HEK293T (cell line): Measurements from ENCODE around the gene KLRK1.
"Not testable (repeated sequence)": the region's sequence is repeated elsewhere in the genome, so short reads cannot be mapped to it uniquely, and the experiment has no call there.

Experiments used
- CTCF ChIA-PET: fragments of 350-600 bp; formaldehyde crosslinking; extraction: SDS; loops from one replicate; lab custom pipeline; 2021; ENCODE audit warnings: antibody characterized with exemption, inconsistent platforms; lab: Yijun Ruan, JAX
- POLR2A ChIA-PET: fragments of 350-600 bp; formaldehyde crosslinking; extraction: SDS; loops from one replicate; lab custom pipeline; 2020; ENCODE audit warnings: antibody characterized with exemption, inconsistent platforms; lab: Yijun Ruan, JAX
- DNase-seq: peaks from one replicate; pipeline ENCODE4 v3.0.0; 2012; ENCODE audit warnings: mixed read lengths; ENCODE audit errors: extremely low spot score
- ARNT ChIP-seq: fragments of 450-650 bp; IDR thresholded peaks from 2 replicates; pipeline ENCODE4 v1.6.1; 2017; ENCODE audit warnings: mild to moderate bottlenecking
- BHLHE40 ChIP-seq: fragments of 450-650 bp; IDR thresholded peaks from 2 replicates; pipeline ENCODE4 v1.6.1; 2016; ENCODE audit warnings: mild to moderate bottlenecking, moderate library complexity, borderline replicate concordance
- CTBP1 ChIP-seq: fragments of 450-650 bp; IDR thresholded peaks from 2 replicates; pipeline ENCODE4 v1.6.1; 2016; ENCODE audit warnings: borderline replicate concordance
- ELF4 ChIP-seq: fragments of 450-650 bp; IDR thresholded peaks from 2 replicates; pipeline ENCODE4 v1.6.1; 2017; ENCODE audit warnings: antibody characterized with exemption
- FOXA1 ChIP-seq: fragments of 450-650 bp; IDR thresholded peaks from 2 replicates; pipeline ENCODE4 v1.6.1; 2016; ENCODE audit warnings: mild to moderate bottlenecking
- FOXK2 ChIP-seq: fragments of 450-650 bp; IDR thresholded peaks from 2 replicates; pipeline ENCODE4 v1.6.1; 2016; ENCODE audit warnings: mild to moderate bottlenecking
- FOXM1 ChIP-seq: fragments of 450-650 bp; IDR thresholded peaks from 2 replicates; pipeline ENCODE4 v1.6.1; 2017; ENCODE audit warnings: mild to moderate bottlenecking, borderline replicate concordance
- HDGF ChIP-seq: fragments of 450-650 bp; IDR thresholded peaks from 2 replicates; pipeline ENCODE4 v1.6.1; 2017; ENCODE audit warnings: antibody characterized with exemption, borderline replicate concordance
- L3MBTL2 ChIP-seq: fragments of 450-650 bp; conservative IDR thresholded peaks from 2 replicates; pipeline ENCODE4 v1.6.1; 2016; ENCODE audit warnings: mild to moderate bottlenecking
- LEF1 ChIP-seq: fragments of 450-650 bp; IDR thresholded peaks from 2 replicates; pipeline ENCODE4 v1.6.1; 2017; ENCODE audit warnings: mild to moderate bottlenecking, borderline replicate concordance
- NFRKB ChIP-seq: fragments of 450-650 bp; IDR thresholded peaks from 2 replicates; pipeline ENCODE4 v1.6.1; 2016; ENCODE audit warnings: mild to moderate bottlenecking, moderate library complexity
- PKNOX1 ChIP-seq: fragments of 450-650 bp; IDR thresholded peaks from 2 replicates; pipeline ENCODE4 v1.6.1; 2016
- SP1 ChIP-seq: fragments of 450-650 bp; IDR thresholded peaks from 2 replicates; pipeline ENCODE4 v1.6.1; 2017
- SUZ12 ChIP-seq: fragments of 450-650 bp; IDR thresholded peaks from 2 replicates; pipeline ENCODE4 v1.6.1; 2016; ENCODE audit warnings: mild to moderate bottlenecking
- TARDBP ChIP-seq: fragments of 450-650 bp; IDR thresholded peaks from 2 replicates; pipeline ENCODE4 v1.6.1; 2016
- ZNF384 ChIP-seq: fragments of 450-650 bp; IDR thresholded peaks from 2 replicates; pipeline ENCODE4 v1.6.1; 2016

KLRK1 gene

DNA sequence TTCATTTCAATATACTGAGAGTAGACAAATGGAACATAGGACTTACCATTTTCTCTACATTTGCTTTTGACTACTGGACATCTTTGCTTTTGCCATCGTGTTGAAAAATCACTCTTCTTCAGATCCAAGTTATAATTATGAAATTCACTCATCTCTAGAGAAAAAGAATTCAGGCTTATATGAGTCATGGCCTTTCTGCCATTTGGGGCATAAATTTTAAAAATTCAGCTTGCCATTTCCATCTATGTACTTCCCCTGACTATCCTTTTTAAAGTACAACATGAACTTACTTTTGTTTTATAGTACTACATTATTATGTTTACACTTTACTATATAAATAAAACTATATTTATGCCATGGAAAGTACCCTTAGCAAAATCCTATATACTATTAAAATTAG, 3.0 kb downstream of the KLRK1 start:
- ChIA-PET CTCF (no interaction called here), POLR2A (interaction anchor here (3.0 kb wide), 1 partner anchor 22 kb away, joined by 11 read pairs; no protein-coding TSS in a partner anchor)
- no peak for TF ChIP-seq FOXM1
- no peak for TF ChIP-seq CTBP1
- no peak for TF ChIP-seq ELF4
- TF ChIP-seq ZNF384: no peak
- TF ChIP-seq PKNOX1: no peak
- TF ChIP-seq L3MBTL2: no peak
- TF ChIP-seq NFRKB: no peak
- no peak for TF ChIP-seq SP1
- no peak for TF ChIP-seq LEF1
- no peak for DNase-seq

GRCh38 chr12:10385166-10385613, 4.7 kb downstream of the KLRK1 start:
- CTCF ChIA-PET: interaction anchor here (0.6 kb wide), 1 partner anchor 53 kb away, joined by 3 read pairs; no protein-coding TSS in a partner anchor
- POLR2A ChIA-PET: interaction anchor here (3.0 kb wide), 1 partner anchor 20 kb away, joined by 11 read pairs; no protein-coding TSS in a partner anchor
- no peak for TF ChIP-seq LEF1
- no peak for TF ChIP-seq FOXM1
- TF ChIP-seq FOXK2: no peak
- TF ChIP-seq PKNOX1: no peak
- TF ChIP-seq ELF4: no peak
- no peak for TF ChIP-seq SUZ12
- no peak for TF ChIP-seq L3MBTL2
- TF ChIP-seq TARDBP: no peak
- no peak for TF ChIP-seq SP1
- TF ChIP-seq CTBP1: no peak
- no peak for TF ChIP-seq ZNF384
- TF ChIP-seq HDGF: no peak
- TF ChIP-seq FOXA1: no peak
- TF ChIP-seq ARNT: no peak
- no peak for TF ChIP-seq BHLHE40
- no peak for DNase-seq

DNA sequence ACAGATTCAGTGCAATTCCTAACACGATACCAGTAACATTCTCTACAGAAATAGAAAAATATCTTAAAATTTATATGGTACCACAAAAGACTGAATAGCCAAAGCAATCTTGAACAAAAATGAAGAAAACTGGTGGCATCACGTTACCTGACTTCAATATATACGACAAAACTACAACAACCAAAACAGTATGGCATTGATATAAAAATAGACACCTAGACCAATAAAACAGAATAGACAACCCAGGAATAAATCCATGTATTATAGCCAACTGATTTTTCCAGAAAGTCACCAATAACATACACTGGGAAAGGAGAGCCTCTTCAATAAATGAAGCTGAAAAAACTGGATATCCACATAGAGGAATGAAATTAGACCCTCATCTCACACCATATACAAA, 5.7 kb downstream of the KLRK1 start:
- POLR2A ChIA-PET: interaction anchor here (3.0 kb wide), 1 partner anchor 19 kb away, joined by 11 read pairs; no protein-coding TSS in a partner anchor
- CTCF ChIA-PET: no interaction called here
- no peak for TF ChIP-seq BHLHE40
- TF ChIP-seq SP1: no peak
- no peak for TF ChIP-seq ARNT
- DNase-seq: no peak

DNA sequence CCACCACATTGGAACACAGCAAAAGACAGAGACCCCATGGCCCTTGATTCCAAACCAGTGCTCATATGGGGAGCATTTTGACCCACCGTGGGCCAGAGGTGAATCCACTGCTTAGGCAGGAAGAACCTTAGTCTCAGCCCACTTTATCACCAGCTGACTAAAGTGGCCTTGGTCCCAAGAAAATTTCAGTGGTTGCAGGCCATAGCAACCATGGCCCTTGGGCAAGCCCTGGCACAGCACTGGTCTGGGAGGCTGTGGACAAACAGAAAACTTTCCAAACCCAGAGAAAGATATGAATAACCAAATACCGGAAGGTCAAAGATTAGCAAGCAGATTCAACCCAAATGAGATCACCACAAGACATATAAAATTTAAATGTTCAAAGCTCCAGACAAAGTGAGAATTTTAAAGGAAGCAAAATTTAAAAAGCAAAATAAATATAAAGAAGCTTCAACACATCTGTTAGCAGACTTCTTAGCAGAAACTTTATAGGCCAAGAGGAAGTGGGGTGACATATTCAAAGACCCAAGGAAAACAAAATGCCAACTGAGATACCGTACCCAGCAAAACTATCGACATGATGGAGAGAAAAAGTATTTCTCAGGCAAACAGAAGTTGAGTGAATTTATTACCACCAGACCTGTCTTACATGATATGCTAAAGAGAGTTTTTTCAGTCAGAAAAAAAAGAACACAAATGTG, 7.8 kb downstream of the KLRK1 start:
- POLR2A ChIA-PET: no interaction called here
- TF ChIP-seq NFRKB (no peak), HDGF (no peak), FOXA1 (no peak), L3MBTL2 (no peak), LEF1 (no peak), TARDBP (no peak), FOXM1 (no peak), CTBP1 (no peak)
- DNase-seq: no peak
- CTCF ChIA-PET: no interaction called here

DNA sequence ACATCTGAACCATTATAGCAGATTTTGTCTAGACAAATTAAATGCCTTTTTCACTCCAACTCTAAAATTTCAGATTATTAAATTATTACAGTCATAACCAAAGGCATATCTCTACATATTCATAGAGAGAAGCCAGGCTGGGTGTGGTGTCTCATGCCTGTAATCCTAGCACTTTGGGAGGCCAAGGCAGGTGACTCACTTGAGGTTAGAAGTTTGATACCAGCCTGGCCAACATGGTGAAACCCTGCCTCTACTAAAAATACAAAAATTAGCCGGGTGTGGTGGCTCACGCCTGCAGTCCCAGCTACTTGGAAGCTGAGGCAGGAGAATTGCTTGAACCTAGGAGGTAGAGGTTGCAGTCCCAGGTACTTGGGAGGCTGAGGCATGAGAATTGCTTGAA, 11.1 kb downstream of the KLRK1 start:
- POLR2A ChIA-PET, DNase-seq, CTCF ChIA-PET: not testable (repeated sequence)

GRCh38 chr12:10374624-10375018, 15.2 kb downstream of the KLRK1 start:
- DNase-seq: no peak
- ChIA-PET CTCF (no interaction called here), POLR2A (no interaction called here)
- no peak for TF ChIP-seq PKNOX1
- TF ChIP-seq FOXM1: no peak
- no peak for TF ChIP-seq BHLHE40
- no peak for TF ChIP-seq ARNT
- no peak for TF ChIP-seq L3MBTL2
- no peak for TF ChIP-seq SP1
- no peak for TF ChIP-seq NFRKB
- TF ChIP-seq ELF4: no peak
- no peak for TF ChIP-seq FOXK2
- TF ChIP-seq CTBP1: no peak
- no peak for TF ChIP-seq ZNF384
- TF ChIP-seq SUZ12: no peak
- TF ChIP-seq FOXA1: no peak
- TF ChIP-seq TARDBP: no peak
- no peak for TF ChIP-seq HDGF
- no peak for TF ChIP-seq LEF1

- no peak for TF ChIP-seq HDGF
- no peak for TF ChIP-seq L3MBTL2
- TF ChIP-seq ELF4: no peak
- no peak for TF ChIP-seq PKNOX1
- no peak for TF ChIP-seq NFRKB
- no peak for TF ChIP-seq ZNF384
- TF ChIP-seq ARNT: no peak
- TF ChIP-seq BHLHE40: no peak
- TF ChIP-seq CTBP1: no peak
- TF ChIP-seq SP1: no peak
- no peak for TF ChIP-seq FOXA1
- no peak for TF ChIP-seq SUZ12
- TF ChIP-seq LEF1: no peak
- CTCF ChIA-PET: no interaction called here
- POLR2A ChIA-PET: no interaction called here
- DNase-seq: no peak
Measured at GRCh38 chr12:10372559-10372958, 17.3 kb downstream of the KLRK1 start.

DNA sequence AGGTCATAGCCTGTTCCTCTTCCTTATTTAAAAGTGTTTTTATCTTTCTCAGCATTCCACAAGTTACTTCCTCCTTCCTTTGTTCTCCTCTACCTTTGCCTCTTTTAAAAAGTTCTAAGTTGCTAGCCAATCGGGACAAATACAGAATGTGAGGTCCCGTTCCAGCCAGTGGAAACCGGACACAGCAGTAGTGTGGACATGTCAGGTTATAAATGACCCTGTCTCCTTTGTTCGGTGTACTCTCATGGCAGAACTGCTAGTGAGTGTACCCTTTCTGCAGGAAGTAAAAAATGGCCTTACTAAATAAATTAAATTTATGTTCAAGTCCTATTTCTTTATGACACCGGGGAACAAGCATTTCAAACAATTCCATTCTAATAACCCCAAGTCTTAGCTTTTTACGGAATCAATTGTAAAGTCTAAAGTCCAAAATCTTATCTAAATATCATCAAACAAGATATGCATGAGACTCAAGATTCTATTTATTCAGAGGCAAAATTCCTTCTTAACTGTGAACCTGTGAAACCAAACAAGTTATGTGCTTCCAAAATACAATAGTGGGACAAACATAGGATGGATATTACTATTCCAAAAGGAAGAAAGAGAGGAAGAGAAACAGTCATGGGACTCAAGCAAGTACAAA, 17.8 kb downstream of the KLRK1 start:
- POLR2A ChIA-PET, DNase-seq: not testable (repeated sequence)
- CTCF ChIA-PET: interaction anchor here (0.7 kb wide), 1 partner anchor 43 kb away, joined by 3 read pairs; no protein-coding TSS in a partner anchor
